Ovary (tissue), 3 donors: Measurements from ENCODE around the gene DNTT.

Experiments
- CTCF ChIP-seq, 3 donors: fragments of 450-650 bp in 2 of 3; fragments of 200-600 bp in 1 of 3; IDR thresholded peaks; one replicate each; pipeline versions ENCODE4 v1.5.1 to v1.8.0; 2016 to 2022; ENCODE audit warnings: antibody characterized with exemption in 3 of 3, mild to moderate bottlenecking in 1 of 3
- EP300 ChIP-seq: sonication (generic); formaldehyde crosslinking; IDR thresholded peaks from one replicate; pipeline ENCODE4 v1.6.1; 2017; ENCODE audit warnings: antibody characterized with exemption
- POLR2A ChIP-seq: fragments of 450-650 bp; IDR thresholded peaks from one replicate; pipeline ENCODE4 v1.6.1; 2017; ENCODE audit warnings: antibody characterized with exemption, mild to moderate bottlenecking, moderate library complexity
- donor health status: DM: no; HTN: no; CAD: no.

DNA sequence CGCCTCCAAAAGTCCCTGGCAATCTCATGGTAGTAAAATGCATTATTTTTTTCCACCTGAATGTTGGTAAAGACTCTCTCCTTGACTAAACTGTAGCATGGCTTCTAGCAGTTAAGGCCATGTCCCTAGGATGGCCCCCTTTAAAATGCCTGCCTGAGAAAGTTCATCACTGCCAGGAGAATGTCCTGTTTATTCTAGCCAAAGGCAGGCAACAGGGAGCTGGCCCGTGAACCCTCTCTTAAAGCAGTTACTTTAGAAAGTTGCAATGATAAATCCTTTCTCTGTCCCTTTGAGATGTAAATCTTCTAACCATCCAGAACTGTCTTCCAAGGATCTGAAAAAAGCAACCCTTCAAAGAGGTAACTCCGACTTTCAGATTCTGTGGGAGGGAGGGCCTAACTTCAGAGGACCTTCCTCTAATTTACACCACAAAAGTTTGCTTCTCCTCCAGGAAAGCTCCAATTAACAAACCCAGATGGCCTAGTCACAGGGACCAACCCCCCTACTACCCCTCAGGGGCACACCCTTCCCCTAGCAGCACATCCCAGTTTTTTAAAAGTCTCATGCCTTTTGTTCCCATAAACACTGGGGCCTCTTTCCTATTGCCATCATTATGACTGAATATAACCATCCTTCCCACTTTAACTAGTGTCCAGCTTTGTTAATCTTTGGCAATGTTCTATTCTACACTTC is 5.5 kb downstream of the DNTT start:
- TF ChIP-seq CTCF (IDR thresholded peaks at IDR 0.05) (no peak), POLR2A (no peak), EP300 (no peak)
